ENCODE data around the gene KLHDC10.

DNA sequence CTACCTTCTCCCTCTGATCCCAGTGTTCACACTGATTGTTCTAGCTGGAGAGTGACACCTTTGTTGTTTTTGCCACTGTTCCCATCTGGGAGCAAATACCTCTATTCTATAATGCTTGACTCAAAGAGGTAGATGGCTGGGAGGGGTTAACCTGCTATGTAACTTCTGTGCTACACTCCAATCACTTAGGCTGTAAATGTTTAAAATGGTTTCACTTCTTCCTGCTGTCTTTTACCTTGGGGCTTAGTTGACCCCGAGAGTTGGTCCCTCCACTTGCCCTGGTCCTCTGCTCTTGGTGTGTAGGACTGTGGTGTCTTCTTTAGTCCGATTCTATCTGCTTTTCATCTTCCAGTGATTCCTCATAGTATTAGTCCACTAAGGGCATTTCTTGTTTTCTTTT lies 22.3 kb downstream of the KLHDC10 start:
- TF ChIP-seq POLR2AphosphoS5 (IDR thresholded peaks at IDR 0.05; ENCODE audit: insufficient read depth, low read depth, low read length), result no peak
- TF ChIP-seq, protein P1, sequence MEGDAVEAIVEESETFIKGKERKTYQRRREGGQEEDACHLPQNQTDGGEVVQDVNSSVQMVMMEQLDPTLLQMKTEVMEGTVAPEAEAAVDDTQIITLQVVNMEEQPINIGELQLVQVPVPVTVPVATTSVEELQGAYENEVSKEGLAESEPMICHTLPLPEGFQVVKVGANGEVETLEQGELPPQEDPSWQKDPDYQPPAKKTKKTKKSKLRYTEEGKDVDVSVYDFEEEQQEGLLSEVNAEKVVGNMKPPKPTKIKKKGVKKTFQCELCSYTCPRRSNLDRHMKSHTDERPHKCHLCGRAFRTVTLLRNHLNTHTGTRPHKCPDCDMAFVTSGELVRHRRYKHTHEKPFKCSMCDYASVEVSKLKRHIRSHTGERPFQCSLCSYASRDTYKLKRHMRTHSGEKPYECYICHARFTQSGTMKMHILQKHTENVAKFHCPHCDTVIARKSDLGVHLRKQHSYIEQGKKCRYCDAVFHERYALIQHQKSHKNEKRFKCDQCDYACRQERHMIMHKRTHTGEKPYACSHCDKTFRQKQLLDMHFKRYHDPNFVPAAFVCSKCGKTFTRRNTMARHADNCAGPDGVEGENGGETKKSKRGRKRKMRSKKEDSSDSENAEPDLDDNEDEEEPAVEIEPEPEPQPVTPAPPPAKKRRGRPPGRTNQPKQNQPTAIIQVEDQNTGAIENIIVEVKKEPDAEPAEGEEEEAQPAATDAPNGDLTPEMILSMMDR (IDR thresholded peaks at IDR 0.05; ENCODE audit: extremely low read depth in 1 of 2, insufficient read depth in 1 of 2, low read depth in 1 of 2, low read length in 2 of 2), result no peak
- TF ChIP-seq, protein P2, sequence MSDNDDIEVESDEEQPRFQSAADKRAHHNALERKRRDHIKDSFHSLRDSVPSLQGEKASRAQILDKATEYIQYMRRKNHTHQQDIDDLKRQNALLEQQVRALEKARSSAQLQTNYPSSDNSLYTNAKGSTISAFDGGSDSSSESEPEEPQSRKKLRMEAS (IDR thresholded peaks at IDR 0.05; ENCODE audit: insufficient read depth, insufficient read length), result no peak
- TF ChIP-seq POLR2A (IDR thresholded peaks at IDR 0.05; ENCODE audit: low read depth, low read length), result no peak
- TF ChIP-seq EZH2 (IDR thresholded peaks at IDR 0.05; ENCODE audit: borderline replicate concordance, low read depth, low read length, severe bottlenecking), result no peak

Data from endothelial cell of umbilical vein (primary cell).